ENCODE data around the gene CXCR5.
A peak's percentile ranks its signal among the peaks of the same experiment; 100 is the strongest.

The CXCR5 gene

GRCh38 chr11:118892964-118893363, 9.3 kb downstream of the CXCR5 start:
- TF ChIP-seq CTCF (IDR thresholded peaks at IDR 0.05; ENCODE audit: insufficient read depth, low read depth, low read length, missing control alignments), result no peak

DNA sequence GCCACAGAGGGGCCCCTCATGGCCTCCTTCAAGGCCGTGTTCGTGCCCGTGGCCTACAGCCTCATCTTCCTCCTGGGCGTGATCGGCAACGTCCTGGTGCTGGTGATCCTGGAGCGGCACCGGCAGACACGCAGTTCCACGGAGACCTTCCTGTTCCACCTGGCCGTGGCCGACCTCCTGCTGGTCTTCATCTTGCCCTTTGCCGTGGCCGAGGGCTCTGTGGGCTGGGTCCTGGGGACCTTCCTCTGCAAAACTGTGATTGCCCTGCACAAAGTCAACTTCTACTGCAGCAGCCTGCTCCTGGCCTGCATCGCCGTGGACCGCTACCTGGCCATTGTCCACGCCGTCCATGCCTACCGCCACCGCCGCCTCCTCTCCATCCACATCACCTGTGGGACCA, 10.0 kb downstream of the CXCR5 start:
- TF ChIP-seq CTCF (IDR thresholded peaks at IDR 0.05; ENCODE audit: insufficient read depth, low read depth, low read length, missing control alignments), result no peak
- DNase-seq (ENCODE audit: low read depth), result no peak
- H3K4me3 ChIP-seq (ENCODE audit: low read depth, low read length), result no peak overlapping the region

More at GRCh38 chr11:118892964-118893363, 9.3 kb downstream of the CXCR5 start:
- no peak overlapping the region for H3K4me3 ChIP-seq (ENCODE audit: low read depth, low read length)
- DNase-seq (ENCODE audit: low read depth), result no peak

DNA sequence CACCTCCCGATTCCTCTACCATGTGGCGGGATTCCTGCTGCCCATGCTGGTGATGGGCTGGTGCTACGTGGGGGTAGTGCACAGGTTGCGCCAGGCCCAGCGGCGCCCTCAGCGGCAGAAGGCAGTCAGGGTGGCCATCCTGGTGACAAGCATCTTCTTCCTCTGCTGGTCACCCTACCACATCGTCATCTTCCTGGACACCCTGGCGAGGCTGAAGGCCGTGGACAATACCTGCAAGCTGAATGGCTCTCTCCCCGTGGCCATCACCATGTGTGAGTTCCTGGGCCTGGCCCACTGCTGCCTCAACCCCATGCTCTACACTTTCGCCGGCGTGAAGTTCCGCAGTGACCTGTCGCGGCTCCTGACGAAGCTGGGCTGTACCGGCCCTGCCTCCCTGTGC, 10.5 kb downstream of the CXCR5 start:
- no peak overlapping the region for H3K4me3 ChIP-seq (ENCODE audit: low read depth, low read length)
- no peak for DNase-seq (ENCODE audit: low read depth)
- no peak for TF ChIP-seq CTCF (IDR thresholded peaks at IDR 0.05; ENCODE audit: insufficient read depth, low read depth, low read length, missing control alignments)

DNA sequence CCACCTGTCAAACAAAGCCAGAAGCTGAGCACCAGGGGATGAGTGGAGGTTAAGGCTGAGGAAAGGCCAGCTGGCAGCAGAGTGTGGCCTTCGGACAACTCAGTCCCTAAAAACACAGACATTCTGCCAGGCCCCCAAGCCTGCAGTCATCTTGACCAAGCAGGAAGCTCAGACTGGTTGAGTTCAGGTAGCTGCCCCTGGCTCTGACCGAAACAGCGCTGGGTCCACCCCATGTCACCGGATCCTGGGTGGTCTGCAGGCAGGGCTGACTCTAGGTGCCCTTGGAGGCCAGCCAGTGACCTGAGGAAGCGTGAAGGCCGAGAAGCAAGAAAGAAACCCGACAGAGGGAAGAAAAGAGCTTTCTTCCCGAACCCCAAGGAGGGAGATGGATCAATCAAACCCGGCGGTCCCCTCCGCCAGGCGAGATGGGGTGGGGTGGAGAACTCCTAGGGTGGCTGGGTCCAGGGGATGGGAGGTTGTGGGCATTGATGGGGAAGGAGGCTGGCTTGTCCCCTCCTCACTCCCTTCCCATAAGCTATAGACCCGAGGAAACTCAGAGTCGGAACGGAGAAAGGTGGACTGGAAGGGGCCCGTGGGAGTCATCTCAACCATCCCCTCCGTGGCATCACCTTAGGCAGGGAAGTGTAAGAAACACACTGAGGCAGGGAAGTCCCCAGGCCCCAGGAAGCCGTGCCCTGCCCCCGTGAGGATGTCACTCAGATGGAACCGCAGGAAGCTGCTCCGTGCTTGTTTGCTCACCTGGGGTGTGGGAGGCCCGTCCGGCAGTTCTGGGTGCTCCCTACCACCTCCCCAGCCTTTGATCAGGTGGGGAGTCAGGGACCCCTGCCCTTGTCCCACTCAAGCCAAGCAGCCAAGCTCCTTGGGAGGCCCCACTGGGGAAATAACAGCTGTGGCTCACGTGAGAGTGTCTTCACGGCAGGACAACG, 11.7 kb downstream of the CXCR5 start:
- no peak for TF ChIP-seq CTCF (IDR thresholded peaks at IDR 0.05; ENCODE audit: insufficient read depth, low read depth, low read length, missing control alignments)
- DNase-seq (ENCODE audit: low read depth), result peak; percentile 79
- H3K4me3 ChIP-seq (ENCODE audit: low read depth, low read length), result no peak overlapping the region

- H3K4me3 ChIP-seq (ENCODE audit: low read depth, low read length), result no peak overlapping the region
- no peak for DNase-seq (ENCODE audit: low read depth)
- TF ChIP-seq CTCF (IDR thresholded peaks at IDR 0.05; ENCODE audit: insufficient read depth, low read depth, low read length, missing control alignments), result no peak
These were observed 12.8 kb downstream of the CXCR5 start for GRCh38 chr11:118896472-118896913.

- TF ChIP-seq CTCF (IDR thresholded peaks at IDR 0.05; ENCODE audit: insufficient read depth, low read depth, low read length, missing control alignments), result no peak
- no peak overlapping the region for H3K4me3 ChIP-seq (ENCODE audit: low read depth, low read length)
- DNase-seq (ENCODE audit: low read depth), result no peak
These were observed 13.4 kb downstream of the CXCR5 start for GRCh38 chr11:118896921-118897591.

Data from GM12865 (cell line).